Immature natural killer cell (primary cell): ENCODE measurements around the gene PLAAT4. TPM values are rescaled to one million over a fixed set of nuclear protein-coding genes. Genes with fewer than 3 reads are reported as not detected.
"Not testable (repeated sequence)": the region's sequence is repeated elsewhere in the genome, so short reads cannot be mapped to it uniquely, and the experiment has no call there.

ENCODE experiments used
- DNase-seq, 3 donors: peaks; one replicate each; pipeline ENCODE4 v3.0.0; 2022; ENCODE audit warnings: mixed read lengths in 1 of 3
- H3K27ac Mint-ChIP-seq, 6 donors: one replicate each; pipeline ENCODE4 v1.8.0; 2020; ENCODE audit warnings: mixed read lengths in 6 of 6, mild to moderate bottlenecking in 5 of 6, inconsistent platforms in 4 of 6, moderate library complexity in 3 of 6
- H3K27me3 Mint-ChIP-seq, 3 donors: one replicate each; pipeline ENCODE4 v1.8.0; 2020 to 2021; ENCODE audit warnings: low read depth in 3 of 3, mild to moderate bottlenecking in 3 of 3, mixed read lengths in 3 of 3, moderate library complexity in 3 of 3, inconsistent platforms in 1 of 3
- H3K36me3 Mint-ChIP-seq, 3 donors: one replicate each; pipeline ENCODE4 v1.8.0; 2020; ENCODE audit warnings: mixed read lengths in 3 of 3, inconsistent platforms in 2 of 3, mild to moderate bottlenecking in 2 of 3
- H3K4me1 Mint-ChIP-seq, 2 donors: one replicate each; pipeline ENCODE4 v1.8.0; 2020; ENCODE audit warnings: inconsistent platforms in 2 of 2, mild to moderate bottlenecking in 2 of 2, mixed read lengths in 2 of 2, moderate library complexity in 1 of 2
- H3K4me3 Mint-ChIP-seq, 5 donors: one replicate each; pipeline ENCODE4 v1.8.0; 2020; ENCODE audit warnings: mild to moderate bottlenecking in 5 of 5, mixed read lengths in 5 of 5, inconsistent platforms in 3 of 5, moderate library complexity in 3 of 5
- H3K9me3 Mint-ChIP-seq, 6 donors: one replicate each; pipeline ENCODE4 v1.8.0; 2020; ENCODE audit warnings: mild to moderate bottlenecking in 6 of 6, mixed read lengths in 6 of 6, inconsistent platforms in 4 of 6, moderate library complexity in 3 of 6
- polyA plus RNA-seq, 3 donors: library from polyadenylated mRNA; unstranded; fragments of 300-500 nt; fragmentation: Illumina TruSeq; gene quantifications; one replicate each; pipeline ENCODE4 v1.2.3, GENCODE V29; 2021

The PLAAT4 gene
- polyA plus RNA-seq, 3 donors from 2014 or later = 886 to 933 (median 906) TPM

DNA sequence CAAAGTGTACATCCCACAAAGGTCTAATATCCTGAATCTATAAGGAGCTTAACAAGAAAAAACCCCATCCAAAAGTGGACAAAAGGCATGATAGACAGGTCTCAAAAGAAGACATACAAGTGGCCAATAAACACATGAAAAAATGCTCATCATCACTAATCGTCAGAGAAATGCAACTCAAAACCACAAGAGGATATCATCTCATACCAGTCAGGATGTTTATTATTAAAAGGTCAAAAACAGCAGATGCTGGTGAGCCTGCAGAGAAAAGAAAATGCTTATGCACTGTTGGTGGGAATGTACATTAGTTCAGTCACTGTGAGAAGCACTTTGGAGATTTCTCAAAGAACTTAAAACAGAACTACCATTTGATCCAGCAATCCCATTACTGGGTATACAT, 18.1 kb upstream of the PLAAT4 start:
- Mint-ChIP-seq H3K27me3 (peaks cover 0 to 2% (median 2%) of the 10 kb centered on the region in 3 donors), H3K4me1 (peaks cover 28 to 34% of the 10 kb centered on the region in 2 donors), H3K4me3 (peak overlapping the region; percentile 15 to 74 (median 42)), H3K27ac (peak overlapping the region; percentile 78 to 94 (median 90)), H3K36me3 (peaks cover 0 to 6% (median 0%) of the 10 kb centered on the region in 3 donors), H3K9me3 (no peaks in the 10 kb centered on the region)
- DNase-seq = peak; percentile 31 to 57 (median 41)

DNA sequence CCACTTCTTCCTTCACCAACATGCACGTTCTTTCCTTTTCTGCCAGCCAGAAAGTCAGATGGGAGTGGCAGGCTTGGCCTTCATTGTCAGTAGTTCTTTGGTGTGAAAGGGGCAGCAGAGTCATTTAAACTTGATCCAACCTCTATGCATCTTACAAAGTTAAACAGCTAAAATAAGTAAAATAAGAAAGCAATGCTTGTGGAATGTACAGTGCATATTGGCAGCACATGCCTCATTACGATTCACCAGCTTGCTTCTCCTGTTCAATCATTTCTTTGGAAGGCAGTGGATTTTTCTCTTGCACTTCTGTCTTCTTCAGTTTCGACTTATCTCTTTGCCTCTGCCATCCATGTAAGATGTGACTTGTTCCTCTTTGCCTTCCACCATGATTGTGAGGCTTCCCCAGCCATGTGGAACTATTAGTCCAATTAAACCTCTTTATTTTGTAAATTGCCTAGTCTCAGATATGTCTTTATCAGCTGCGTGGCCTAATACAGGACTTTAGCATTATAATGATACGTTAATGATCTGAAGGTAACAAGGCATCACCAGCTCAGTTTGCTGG, 15.9 kb upstream of the PLAAT4 start:
- H3K4me3 Mint-ChIP-seq = no peak overlapping the region
- H3K27me3 Mint-ChIP-seq = peaks cover 0 to 6% (median 2%) of the 10 kb centered on the region in 3 donors
- DNase-seq = no peak
- H3K27ac Mint-ChIP-seq = peak overlapping the region in 4 of 6 donors; percentile 18 to 73 (median 33)
- H3K4me1 Mint-ChIP-seq = peaks cover 28 to 34% of the 10 kb centered on the region in 2 donors
- H3K36me3 Mint-ChIP-seq = peaks cover 0 to 6% (median 0%) of the 10 kb centered on the region in 3 donors
- no peaks in the 10 kb centered on the region for H3K9me3 Mint-ChIP-seq

DNA sequence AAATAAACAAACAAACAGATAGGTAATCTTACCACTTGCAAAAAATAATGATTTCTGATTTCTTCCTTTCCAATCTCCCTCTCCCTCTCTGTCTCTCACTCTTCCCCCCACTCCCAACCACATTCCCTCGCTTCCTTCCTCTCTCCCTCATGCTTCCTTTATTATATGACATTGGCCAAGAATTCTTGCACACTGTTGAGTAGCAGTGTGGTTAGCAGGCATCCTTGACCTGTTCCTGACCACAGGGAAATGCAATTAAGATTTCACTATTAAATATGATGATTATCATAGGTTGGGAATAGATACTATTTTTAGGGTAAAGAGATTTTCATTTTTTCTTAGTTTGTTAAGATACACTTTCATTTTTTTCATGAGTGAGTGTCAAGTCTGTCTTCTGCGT, 14.7 kb upstream of the PLAAT4 start:
- Mint-ChIP-seq H3K9me3 (no peaks in the 10 kb centered on the region), H3K36me3 (peaks cover 0 to 6% (median 0%) of the 10 kb centered on the region in 3 donors), H3K4me1 (peaks cover 28 to 34% of the 10 kb centered on the region in 2 donors), H3K27me3 (peaks cover 0 to 6% (median 2%) of the 10 kb centered on the region in 3 donors), H3K27ac (peak overlapping the region in 1 of 6 donors; percentile 40), H3K4me3 (no peak overlapping the region)
- no peak for DNase-seq

DNA sequence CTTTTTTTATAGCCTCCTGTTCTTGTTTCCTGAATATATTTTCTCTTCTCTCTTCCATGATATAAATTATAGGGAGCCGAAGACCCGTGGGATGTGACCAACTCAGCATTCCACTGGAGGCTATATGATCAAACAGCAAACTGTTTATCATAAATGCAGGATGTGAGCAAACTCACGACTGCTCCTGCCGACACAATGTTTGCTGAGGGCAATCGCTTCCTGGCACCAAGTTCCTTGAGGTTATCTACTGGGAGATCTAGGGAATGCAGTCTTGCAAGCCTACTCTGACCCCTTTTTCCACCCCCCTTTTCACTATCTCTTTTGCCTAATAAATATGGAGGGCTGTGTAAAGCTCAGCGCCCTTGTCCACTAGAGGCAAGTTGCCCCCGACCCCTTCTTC, 13.5 kb upstream of the PLAAT4 start:
- Mint-ChIP-seq H3K4me3 (no peak overlapping the region), H3K4me1 (peaks cover 18 to 22% of the 10 kb centered on the region in 2 donors), H3K36me3 (peaks cover 0 to 6% (median 0%) of the 10 kb centered on the region in 3 donors), H3K27me3 (peaks cover 0 to 6% (median 0%) of the 10 kb centered on the region in 3 donors), H3K27ac (no peak overlapping the region), H3K9me3 (no peaks in the 10 kb centered on the region)
- DNase-seq = no peak

DNA sequence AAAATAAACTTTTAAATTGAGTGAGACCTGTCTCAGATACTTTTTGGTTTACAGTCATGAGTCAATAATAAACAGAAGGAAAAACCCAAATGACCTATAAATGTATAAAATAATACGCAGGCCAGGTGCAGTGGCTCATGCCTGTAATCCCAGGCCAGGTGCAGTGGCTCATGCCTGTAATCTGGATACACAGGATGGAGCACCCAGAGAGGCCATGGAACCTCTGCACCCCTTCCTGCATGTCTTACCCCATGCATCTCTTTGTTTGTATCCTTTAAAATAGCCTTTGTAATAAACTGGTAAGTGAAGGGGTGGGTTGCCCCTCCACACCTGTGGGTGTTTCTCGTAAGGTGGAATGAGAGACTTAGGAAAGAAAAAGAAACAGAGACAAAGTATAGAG, 8.9 kb upstream of the PLAAT4 start:
- DNase-seq = no peak
- Mint-ChIP-seq H3K27me3 (peaks cover 0 to 6% (median 1%) of the 10 kb centered on the region in 3 donors), H3K27ac (no peak overlapping the region), H3K9me3 (no peaks in the 10 kb centered on the region), H3K4me3 (no peak overlapping the region), H3K4me1 (peaks cover 30 to 35% of the 10 kb centered on the region in 2 donors), H3K36me3 (no peaks in the 10 kb centered on the region)

DNA sequence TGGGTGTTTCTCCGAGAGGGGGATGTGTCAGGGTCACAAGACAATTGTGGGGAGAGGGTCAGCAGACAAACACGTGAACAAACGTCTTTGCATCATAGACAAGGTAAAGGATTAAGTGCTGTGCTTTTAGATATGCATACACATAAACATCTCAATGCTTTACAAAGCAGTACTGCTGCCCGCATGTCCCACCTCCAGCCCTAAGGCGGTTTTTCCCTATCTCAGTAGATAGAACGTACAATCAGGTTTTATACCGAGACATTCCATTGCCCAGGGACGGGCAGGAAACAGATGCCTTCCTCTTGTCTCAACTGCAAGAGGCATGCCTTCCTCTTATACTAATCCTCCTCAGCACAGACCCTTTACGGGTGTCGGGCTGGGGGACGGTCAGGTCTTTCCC, 8.5 kb upstream of the PLAAT4 start:
- not testable (repeated sequence) for DNase-seq, H3K27ac Mint-ChIP-seq

DNA sequence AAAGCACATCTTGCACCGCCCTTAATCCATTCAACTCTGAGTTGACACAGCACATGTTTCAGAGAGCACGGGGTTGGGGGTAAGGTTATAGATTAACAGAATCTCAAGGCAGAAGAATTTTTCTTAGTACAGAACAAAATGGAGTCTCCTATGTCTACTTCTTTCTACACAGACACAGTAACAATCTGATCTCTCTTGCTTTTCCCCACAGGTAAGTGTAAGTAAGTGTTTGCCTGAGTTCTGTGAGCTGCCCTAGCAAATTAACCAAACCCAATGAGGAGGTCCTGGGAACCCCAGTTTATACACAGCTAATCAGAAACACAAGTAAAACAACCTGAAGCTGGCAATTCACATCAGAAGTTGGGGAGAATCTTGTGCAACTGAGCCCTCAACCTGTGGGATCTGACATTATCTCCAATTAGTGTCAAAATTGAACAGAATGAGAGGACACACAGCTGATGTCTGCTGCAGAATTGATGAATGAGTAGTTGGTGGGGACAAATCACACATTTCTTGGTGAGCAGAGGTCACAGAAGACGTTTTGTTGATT, 7.8 kb upstream of the PLAAT4 start:
- DNase-seq, H3K27me3 Mint-ChIP-seq, H3K4me3 Mint-ChIP-seq, H3K9me3 Mint-ChIP-seq, H3K36me3 Mint-ChIP-seq: not testable (repeated sequence)
- peaks cover 41 to 46% of the 10 kb centered on the region in 2 donors for H3K4me1 Mint-ChIP-seq
- peak overlapping the region in 4 of 6 donors; percentile 51 to 90 (median 67) for H3K27ac Mint-ChIP-seq

More for the DNA sequence above, 8.5 kb upstream of the PLAAT4 start:
- H3K4me1 Mint-ChIP-seq = peaks cover 35 to 40% of the 10 kb centered on the region in 2 donors
- not testable (repeated sequence) for H3K36me3 Mint-ChIP-seq, H3K9me3 Mint-ChIP-seq, H3K4me3 Mint-ChIP-seq, H3K27me3 Mint-ChIP-seq

DNA sequence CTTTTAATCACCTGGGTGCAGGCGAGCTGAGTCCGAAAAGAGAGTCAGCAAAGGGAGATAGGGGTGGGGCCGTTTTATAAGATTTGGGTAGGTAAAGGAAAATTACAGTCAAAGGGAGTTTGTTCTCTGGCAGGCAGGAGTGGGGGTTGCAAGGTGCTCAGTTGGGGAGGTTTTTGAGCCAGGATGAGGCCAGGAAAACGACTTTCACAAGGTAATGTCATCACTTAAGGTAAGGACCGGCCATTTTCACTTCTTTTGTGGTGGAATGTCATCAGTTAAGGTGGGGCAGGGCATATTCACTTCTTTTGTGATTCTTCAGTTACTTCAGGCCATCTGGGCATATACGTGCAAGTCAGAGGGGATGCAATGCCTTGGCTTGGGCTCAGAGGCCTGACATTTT, 7.2 kb upstream of the PLAAT4 start:
- H3K27me3 Mint-ChIP-seq, DNase-seq, H3K36me3 Mint-ChIP-seq, H3K9me3 Mint-ChIP-seq, H3K4me3 Mint-ChIP-seq: not testable (repeated sequence)
- Mint-ChIP-seq H3K27ac (peak overlapping the region in 5 of 6 donors; percentile 51 to 90 (median 76)), H3K4me1 (peaks cover 47 to 52% of the 10 kb centered on the region in 2 donors)

DNA sequence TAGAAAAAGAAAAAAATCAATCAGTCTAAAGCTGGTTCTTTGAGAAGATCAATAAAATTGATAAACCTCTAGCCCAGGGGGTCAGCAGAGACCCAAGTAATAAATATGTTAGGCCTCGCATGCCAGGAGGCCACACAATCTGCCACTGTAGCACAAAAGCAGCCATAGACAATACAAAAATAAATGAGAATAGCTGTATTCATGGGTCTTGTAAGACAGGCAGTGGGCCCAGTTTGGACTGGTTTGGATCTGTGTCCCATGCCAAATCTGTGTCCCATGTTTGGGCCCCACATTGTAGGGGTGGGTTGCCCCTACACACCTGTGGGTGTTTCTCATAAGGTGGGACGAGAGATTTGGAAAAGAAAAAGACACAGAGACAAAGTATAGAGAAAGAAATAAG, 6.6 kb upstream of the PLAAT4 start:
- peaks cover 53 to 59% of the 10 kb centered on the region in 2 donors for H3K4me1 Mint-ChIP-seq
- peak overlapping the region in 1 of 5 donors; percentile 0 for H3K4me3 Mint-ChIP-seq
- no peak for DNase-seq
- peak overlapping the region; percentile 36 to 90 (median 62) for H3K27ac Mint-ChIP-seq
- no peaks in the 10 kb centered on the region for H3K36me3 Mint-ChIP-seq
- no peaks in the 10 kb centered on the region for H3K9me3 Mint-ChIP-seq
- peaks cover 1 to 3% (median 2%) of the 10 kb centered on the region in 3 donors for H3K27me3 Mint-ChIP-seq

DNA sequence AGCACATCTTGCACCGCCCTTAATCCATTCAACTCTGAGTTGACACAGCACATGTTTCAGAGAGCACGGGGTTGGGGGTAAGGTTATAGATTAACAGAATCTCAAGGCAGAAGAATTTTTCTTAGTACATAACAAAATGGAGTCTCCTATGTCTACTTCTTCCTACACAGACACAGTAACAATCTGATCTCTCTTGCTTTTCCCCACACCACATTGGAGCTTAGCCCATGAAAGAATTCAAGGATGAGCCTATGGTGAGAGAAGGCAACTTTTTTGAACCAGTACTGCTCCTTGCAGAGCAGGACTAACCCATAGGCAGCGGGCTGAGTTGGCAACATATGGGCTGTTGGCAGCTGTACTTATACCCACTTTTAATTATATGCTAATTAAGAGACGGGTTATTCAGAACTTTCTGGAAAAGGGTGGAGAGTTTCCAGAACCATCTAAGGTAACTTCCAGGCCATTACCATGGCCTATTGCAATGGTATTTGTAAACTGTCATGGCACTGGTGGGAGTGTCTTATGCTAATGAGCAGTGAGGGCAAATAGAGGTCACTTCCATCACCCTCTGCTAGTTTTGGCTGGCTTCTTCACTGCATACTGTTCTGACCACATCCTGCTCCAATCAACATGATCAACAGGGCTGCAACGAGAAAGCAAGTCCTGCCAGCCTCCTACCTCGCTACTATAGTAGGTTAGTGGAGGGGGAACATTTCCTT, 5.4 kb upstream of the PLAAT4 start:
- H3K4me1 Mint-ChIP-seq = peaks cover 65 to 71% of the 10 kb centered on the region in 2 donors
- H3K27me3 Mint-ChIP-seq, H3K9me3 Mint-ChIP-seq, H3K36me3 Mint-ChIP-seq: not testable (repeated sequence)
- H3K4me3 Mint-ChIP-seq = peak overlapping the region; percentile 64 to 84 (median 76)
- peak overlapping the region; percentile 83 to 95 (median 88) for H3K27ac Mint-ChIP-seq
- peak; percentile 75 to 82 (median 77) for DNase-seq

DNA sequence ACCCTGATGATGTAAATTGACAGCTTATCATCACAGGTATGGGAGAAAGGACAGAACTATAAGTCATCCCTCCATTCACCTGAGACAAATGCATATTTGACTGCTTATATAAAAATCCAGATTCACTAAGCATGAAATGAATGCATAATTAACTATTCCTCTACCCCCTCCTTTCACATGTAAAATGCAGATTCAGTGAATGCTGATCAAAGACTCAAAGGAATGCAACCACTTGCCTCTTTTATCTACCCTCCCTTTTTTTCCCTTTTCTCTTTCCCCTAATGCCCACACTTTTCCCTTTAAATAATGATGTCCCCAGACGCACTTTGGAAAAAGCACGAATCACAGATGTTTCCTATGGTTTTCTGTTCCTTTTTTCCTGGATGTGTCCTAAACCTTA, 4.5 kb upstream of the PLAAT4 start:
- Mint-ChIP-seq H3K4me1 (peaks cover 72 to 80% of the 10 kb centered on the region in 2 donors), H3K27me3 (peaks cover 0 to 6% (median 5%) of the 10 kb centered on the region in 3 donors), H3K4me3 (peak overlapping the region; percentile 28 to 84 (median 76)), H3K9me3 (no peaks in the 10 kb centered on the region), H3K36me3 (no peaks in the 10 kb centered on the region), H3K27ac (peak overlapping the region; percentile 80 to 95 (median 88))
- DNase-seq = no peak

DNA sequence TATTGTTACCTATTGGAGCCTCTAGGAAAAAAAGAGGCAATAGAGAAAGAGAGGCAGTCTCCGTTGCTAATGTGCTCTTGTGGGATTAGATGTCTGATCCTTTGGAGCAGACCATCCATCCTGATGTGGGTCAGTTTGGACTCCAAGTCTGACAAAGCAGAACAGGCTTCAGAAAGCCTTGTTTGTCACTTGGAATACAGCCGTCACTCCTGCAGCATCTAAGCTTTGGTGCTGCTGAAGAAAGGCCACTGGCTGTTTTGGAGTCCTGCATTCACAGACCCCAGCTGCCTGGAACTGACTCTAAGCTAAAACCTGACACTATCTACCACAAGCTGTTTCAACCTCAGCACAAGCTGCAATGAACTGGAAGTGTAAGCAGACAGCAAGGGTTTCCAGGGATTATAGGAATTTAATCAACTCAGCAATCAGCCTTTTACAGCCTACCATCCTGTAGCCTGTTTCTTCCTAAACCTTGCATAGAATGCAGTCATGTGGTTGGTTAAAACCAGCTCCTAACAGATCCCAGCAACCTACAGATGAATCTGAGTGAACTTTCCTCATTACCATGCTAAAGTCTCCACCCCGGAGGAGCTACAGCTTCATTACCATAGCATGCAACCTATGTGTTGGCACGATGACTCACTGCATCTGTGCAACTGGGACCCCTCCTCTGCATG, 3.7 kb upstream of the PLAAT4 start:
- DNase-seq = no peak
- Mint-ChIP-seq H3K4me1 (peaks cover 80 to 88% of the 10 kb centered on the region in 2 donors), H3K27me3 (peaks cover 0 to 6% (median 5%) of the 10 kb centered on the region in 3 donors), H3K9me3 (no peaks in the 10 kb centered on the region), H3K27ac (peak overlapping the region; percentile 90 to 97 (median 94)), H3K36me3 (no peaks in the 10 kb centered on the region), H3K4me3 (peak overlapping the region in 4 of 5 donors; percentile 3 to 67 (median 30))

DNA sequence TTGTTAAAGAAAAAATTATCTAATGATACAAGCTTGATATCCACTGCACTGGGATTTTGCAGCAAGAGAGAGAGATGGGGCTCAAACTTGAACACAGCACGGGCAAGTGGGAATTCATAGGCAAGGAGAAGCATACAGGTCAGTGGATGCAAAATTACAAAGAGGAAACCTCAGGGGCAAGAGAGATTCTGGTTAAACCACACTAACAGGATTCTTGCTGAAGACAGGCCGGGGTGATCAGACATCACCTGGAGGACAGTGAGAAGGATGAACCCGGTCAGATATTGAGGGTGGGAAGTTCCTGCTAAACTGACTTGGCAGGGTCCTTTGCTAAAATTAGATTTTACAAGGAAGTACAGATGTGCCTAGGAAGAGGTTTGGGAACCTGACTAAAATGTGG, 2.5 kb upstream of the PLAAT4 start:
- H3K27ac Mint-ChIP-seq = peak overlapping the region; percentile 90 to 97 (median 94)
- H3K36me3 Mint-ChIP-seq = peaks cover 2 to 3% (median 3%) of the 10 kb centered on the region in 3 donors
- H3K27me3 Mint-ChIP-seq = peaks cover 0 to 6% (median 5%) of the 10 kb centered on the region in 3 donors
- peak overlapping the region; percentile 42 to 73 (median 64) for H3K4me3 Mint-ChIP-seq
- peaks cover 87 to 95% of the 10 kb centered on the region in 2 donors for H3K4me1 Mint-ChIP-seq
- no peaks in the 10 kb centered on the region for H3K9me3 Mint-ChIP-seq
- DNase-seq = no peak
